Liver (tissue), 9 donors: ENCODE results near the gene UBASH3B. TPM values are rescaled to one million over a fixed set of nuclear protein-coding genes. Genes with fewer than 3 reads are reported as not detected.

Experiments
- DNase-seq: peaks from one replicate; pipeline ENCODE4 v3.0.0-alpha.2; 2017; ENCODE audit warnings: low spot score
- H3K27ac ChIP-seq, 2 donors: one replicate each; pipeline ENCODE4 v1.7.0; 2013; ENCODE audit warnings: inconsistent platforms in 2 of 2, low read length in 2 of 2, control low read depth in 1 of 2, low read depth in 1 of 2, mild to moderate bottlenecking in 1 of 2
- H3K27me3 ChIP-seq, 4 donors: one replicate each; pipeline versions ENCODE4 v1.6.1 to v1.7.0; 2013; ENCODE audit warnings: low read length in 3 of 4, inconsistent platforms in 1 of 4, mild to moderate bottlenecking in 1 of 4, moderate library complexity in 1 of 4; ENCODE audit not compliant: control insufficient read depth in 4 of 4, insufficient read depth in 4 of 4
- H3K36me3 ChIP-seq, 4 donors: one replicate each; pipeline versions ENCODE4 v1.6.1 to v1.7.0; 2013; ENCODE audit warnings: low read length in 3 of 4, mild to moderate bottlenecking in 3 of 4, low read depth in 1 of 4, moderate library complexity in 1 of 4; ENCODE audit not compliant: control insufficient read depth in 4 of 4, insufficient read depth in 3 of 4
- H3K4me1 ChIP-seq, 4 donors: one replicate each; pipeline versions ENCODE4 v1.6.1 to v1.7.0; 2013; ENCODE audit warnings: low read length in 3 of 4, mild to moderate bottlenecking in 3 of 4, moderate library complexity in 1 of 4; ENCODE audit not compliant: control insufficient read depth in 4 of 4, insufficient read depth in 4 of 4
- H3K4me3 ChIP-seq, 3 donors: one replicate each; pipeline versions ENCODE4 v1.6.1 to v1.7.0; 2013; ENCODE audit warnings: low read length in 3 of 3, control low read depth in 1 of 3, low read depth in 1 of 3, mild to moderate bottlenecking in 1 of 3
- H3K9ac ChIP-seq, 2 donors: one replicate each; pipeline ENCODE4 v1.7.0; 2013; ENCODE audit warnings: low read length in 2 of 2, mild to moderate bottlenecking in 2 of 2, moderate library complexity in 2 of 2, control low read depth in 1 of 2, low read depth in 1 of 2
- H3K9me3 ChIP-seq, 4 donors: one replicate each; pipeline versions ENCODE4 v1.6.1 to v1.7.0; 2013; ENCODE audit warnings: low read length in 3 of 4; ENCODE audit not compliant: control insufficient read depth in 4 of 4
- CTCF ChIP-seq: fragments of 150-350 bp; IDR thresholded peaks from 2 replicates; pipeline ENCODE4 v1.5.1; 2017; ENCODE audit warnings: improper control_type of control experiment, low read depth, low read length; ENCODE audit not compliant: missing input control
- EGR1 ChIP-seq, 2 donors: IDR thresholded peaks; 2 replicates each; pipeline ENCODE4 v1.6.1; 2016 to 2018; ENCODE audit warnings: antibody characterized with exemption in 2 of 2, low read depth in 2 of 2
- FOXA1 ChIP-seq: IDR thresholded peaks from 2 replicates; pipeline ENCODE4 v1.6.1; 2016; ENCODE audit warnings: antibody characterized with exemption
- FOXA2 ChIP-seq: IDR thresholded peaks from 2 replicates; pipeline ENCODE4 v1.6.1; 2016; ENCODE audit warnings: antibody characterized with exemption
- GABPA ChIP-seq, 2 donors: IDR thresholded peaks in 1 of 2; conservative IDR thresholded peaks in 1 of 2; 2 replicates each; pipeline ENCODE4 v1.6.1; 2016; ENCODE audit warnings: antibody characterized with exemption in 2 of 2, mild to moderate bottlenecking in 1 of 2, moderate library complexity in 1 of 2
- HNF4A ChIP-seq, 2 donors: conservative IDR thresholded peaks; 2 replicates each; pipeline ENCODE4 v1.6.1; 2016; ENCODE audit warnings: antibody characterized with exemption in 2 of 2, mild to moderate bottlenecking in 2 of 2
- HNF4G ChIP-seq: IDR thresholded peaks from 2 replicates; pipeline ENCODE4 v1.6.1; 2016; ENCODE audit warnings: antibody characterized with exemption
- JUND ChIP-seq, 2 donors: IDR thresholded peaks; 2 replicates each; pipeline ENCODE4 v1.6.1; 2016; ENCODE audit warnings: antibody characterized with exemption in 2 of 2
- NR2F2 ChIP-seq: IDR thresholded peaks from 2 replicates; pipeline ENCODE4 v1.6.1; 2016; ENCODE audit warnings: antibody characterized with exemption
- RXRA ChIP-seq, 2 donors: IDR thresholded peaks; 2 replicates each; pipeline ENCODE4 v1.6.1; 2017 to 2018; ENCODE audit warnings: antibody characterized with exemption in 2 of 2, mild to moderate bottlenecking in 1 of 2
- SP1 ChIP-seq: IDR thresholded peaks from 2 replicates; pipeline ENCODE4 v1.6.1; 2018; ENCODE audit warnings: antibody characterized with exemption, mild to moderate bottlenecking
- TAF1 ChIP-seq: conservative IDR thresholded peaks from 2 replicates; pipeline ENCODE4 v1.6.1; 2016; ENCODE audit warnings: antibody characterized with exemption, mild to moderate bottlenecking
- YY1 ChIP-seq: IDR thresholded peaks from 2 replicates; pipeline ENCODE4 v1.6.1; 2016; ENCODE audit warnings: antibody characterized with exemption, mild to moderate bottlenecking
- WGBS: extraction: QIAGEN DNeasy Blood & Tissue Kit; methylation state at CpG from one replicate; pipeline ENCODE4 v1.1.7; 2013; 5-methylcytosine and 5-hydroxymethylcytosine counted together
- polyA plus RNA-seq, 2 donors: library from polyadenylated mRNA; stranded (reverse) in 1 of 2; unstranded in 1 of 2; fragments of 200-250 nt in 1 of 2; fragments of >200 nt in 1 of 2; fragmentation: Nextera tagmentation in 1 of 2; extraction: Ambion mirVana in 1 of 2; gene quantifications; one replicate each; pipeline versions ENCODE4 v1.2.1 to v1.2.3, GENCODE V29; 2013 to 2015
- total RNA-seq, 2 donors: library from RNA; depleted of rRNA; stranded (reverse); fragments of >200 nt; gene quantifications; one replicate each; pipeline ENCODE4 v1.2.3, GENCODE V29; 2014
- TF ChIP-seq, protein P1 (sequence below): IDR thresholded peaks from 2 replicates; pipeline ENCODE4 v1.6.1; 2016; ENCODE audit warnings: antibody characterized with exemption, mild to moderate bottlenecking
- TF ChIP-seq, protein P2 (sequence below): IDR thresholded peaks from 2 replicates; pipeline ENCODE4 v1.6.1; 2016; ENCODE audit warnings: antibody characterized with exemption
- donor health status: healthy.
- donor health status: healthy.
- donor health status: healthy.
- donor health status: healthy.
- donor health status: healthy.

Gene UBASH3B
- total and polyA plus RNA-seq, 4 donors = 0.48 to 5.5 (median 2.5) TPM

GRCh38 chr11:122793515-122793914 lies 138.0 kb downstream of the UBASH3B start:
- no peak for TF ChIP-seq YY1
- TF ChIP-seq, protein P1, sequence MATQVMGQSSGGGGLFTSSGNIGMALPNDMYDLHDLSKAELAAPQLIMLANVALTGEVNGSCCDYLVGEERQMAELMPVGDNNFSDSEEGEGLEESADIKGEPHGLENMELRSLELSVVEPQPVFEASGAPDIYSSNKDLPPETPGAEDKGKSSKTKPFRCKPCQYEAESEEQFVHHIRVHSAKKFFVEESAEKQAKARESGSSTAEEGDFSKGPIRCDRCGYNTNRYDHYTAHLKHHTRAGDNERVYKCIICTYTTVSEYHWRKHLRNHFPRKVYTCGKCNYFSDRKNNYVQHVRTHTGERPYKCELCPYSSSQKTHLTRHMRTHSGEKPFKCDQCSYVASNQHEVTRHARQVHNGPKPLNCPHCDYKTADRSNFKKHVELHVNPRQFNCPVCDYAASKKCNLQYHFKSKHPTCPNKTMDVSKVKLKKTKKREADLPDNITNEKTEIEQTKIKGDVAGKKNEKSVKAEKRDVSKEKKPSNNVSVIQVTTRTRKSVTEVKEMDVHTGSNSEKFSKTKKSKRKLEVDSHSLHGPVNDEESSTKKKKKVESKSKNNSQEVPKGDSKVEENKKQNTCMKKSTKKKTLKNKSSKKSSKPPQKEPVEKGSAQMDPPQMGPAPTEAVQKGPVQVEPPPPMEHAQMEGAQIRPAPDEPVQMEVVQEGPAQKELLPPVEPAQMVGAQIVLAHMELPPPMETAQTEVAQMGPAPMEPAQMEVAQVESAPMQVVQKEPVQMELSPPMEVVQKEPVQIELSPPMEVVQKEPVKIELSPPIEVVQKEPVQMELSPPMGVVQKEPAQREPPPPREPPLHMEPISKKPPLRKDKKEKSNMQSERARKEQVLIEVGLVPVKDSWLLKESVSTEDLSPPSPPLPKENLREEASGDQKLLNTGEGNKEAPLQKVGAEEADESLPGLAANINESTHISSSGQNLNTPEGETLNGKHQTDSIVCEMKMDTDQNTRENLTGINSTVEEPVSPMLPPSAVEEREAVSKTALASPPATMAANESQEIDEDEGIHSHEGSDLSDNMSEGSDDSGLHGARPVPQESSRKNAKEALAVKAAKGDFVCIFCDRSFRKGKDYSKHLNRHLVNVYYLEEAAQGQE = no peak
- TF ChIP-seq SP1 = no peak
- TF ChIP-seq FOXA1 = no peak
- no peak for TF ChIP-seq EGR1 (IDR thresholded peaks at IDR 0.05; ENCODE audit: low read depth in 2 of 2)
- no peak for TF ChIP-seq GABPA (IDR thresholded peaks at IDR 0.05 in 1 of 2, conservative IDR thresholded peaks at IDR 0.05 in 1 of 2)
- no peak for TF ChIP-seq RXRA (IDR thresholded peaks at IDR 0.05)
- no peak for TF ChIP-seq HNF4G
- 66% methylated on average over 3 of the region's 3 CpGs for WGBS
- no peaks in the 10 kb centered on the region for H3K36me3 ChIP-seq
- no peaks in the 10 kb centered on the region for H3K4me1 ChIP-seq
- H3K4me3 ChIP-seq = no peak overlapping the region
- H3K9me3 ChIP-seq = no peaks in the 10 kb centered on the region
- DNase-seq = no peak
- H3K27ac ChIP-seq = no peak overlapping the region
- no peaks in the 10 kb centered on the region for H3K27me3 ChIP-seq
- H3K9ac ChIP-seq = no peak overlapping the region

- DNase-seq = no peak
- TF ChIP-seq TAF1 (no peak), NR2F2 (no peak), HNF4G (no peak), JUND (IDR thresholded peaks at IDR 0.05) (no peak), HNF4A (conservative IDR thresholded peaks at IDR 0.05) (no peak), CTCF (no peak), FOXA2 (no peak)
- TF ChIP-seq, protein P2, sequence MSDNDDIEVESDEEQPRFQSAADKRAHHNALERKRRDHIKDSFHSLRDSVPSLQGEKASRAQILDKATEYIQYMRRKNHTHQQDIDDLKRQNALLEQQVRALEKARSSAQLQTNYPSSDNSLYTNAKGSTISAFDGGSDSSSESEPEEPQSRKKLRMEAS = no peak
- TF ChIP-seq, protein P1 = no peak
- no peak overlapping the region for H3K4me3 ChIP-seq
- WGBS = 93% methylated on average over 5 of the region's 5 CpGs
- no peak overlapping the region for H3K9ac ChIP-seq
- H3K4me1 ChIP-seq = no peaks in the 10 kb centered on the region
- H3K27me3 ChIP-seq = no peaks in the 10 kb centered on the region
- no peaks in the 10 kb centered on the region for H3K9me3 ChIP-seq
- H3K27ac ChIP-seq = no peak overlapping the region
- H3K36me3 ChIP-seq = no peaks in the 10 kb centered on the region
Observed at GRCh38 chr11:122795307-122795706, 139.8 kb downstream of the UBASH3B start.
